HUES48 (cell line): ENCODE data around the gene CHAC1.

Experiments
- H3K27ac ChIP-seq: one replicate; pipeline ENCODE4 v1.7.0; 2013; ENCODE audit warnings: low read depth, low read length, inconsistent platforms
- H3K27me3 ChIP-seq: 2 replicates; pipeline ENCODE4 v1.6.1; 2013; ENCODE audit warnings: mild to moderate bottlenecking, low read length; ENCODE audit not compliant: control insufficient read depth, insufficient read depth
- H3K36me3 ChIP-seq: 2 replicates; pipeline ENCODE4 v1.6.1; 2013; ENCODE audit warnings: low read length; ENCODE audit not compliant: control insufficient read depth, insufficient read depth
- H3K4me1 ChIP-seq: 2 replicates; pipeline ENCODE4 v1.6.1; 2013; ENCODE audit warnings: mild to moderate bottlenecking, low read length; ENCODE audit not compliant: control insufficient read depth, insufficient read depth
- H3K4me3 ChIP-seq: 2 replicates; pipeline ENCODE4 v1.5.1; 2013; ENCODE audit warnings: mild to moderate bottlenecking, low read depth, low read length
- H3K9ac ChIP-seq: 2 replicates; pipeline ENCODE4 v1.6.1; 2013; ENCODE audit warnings: mild to moderate bottlenecking, low read depth, low read length, moderate library complexity
- H3K9me3 ChIP-seq: 2 replicates; pipeline ENCODE4 v1.6.1; 2013; ENCODE audit warnings: low read length; ENCODE audit not compliant: control insufficient read depth, insufficient read depth

The CHAC1 gene

DNA sequence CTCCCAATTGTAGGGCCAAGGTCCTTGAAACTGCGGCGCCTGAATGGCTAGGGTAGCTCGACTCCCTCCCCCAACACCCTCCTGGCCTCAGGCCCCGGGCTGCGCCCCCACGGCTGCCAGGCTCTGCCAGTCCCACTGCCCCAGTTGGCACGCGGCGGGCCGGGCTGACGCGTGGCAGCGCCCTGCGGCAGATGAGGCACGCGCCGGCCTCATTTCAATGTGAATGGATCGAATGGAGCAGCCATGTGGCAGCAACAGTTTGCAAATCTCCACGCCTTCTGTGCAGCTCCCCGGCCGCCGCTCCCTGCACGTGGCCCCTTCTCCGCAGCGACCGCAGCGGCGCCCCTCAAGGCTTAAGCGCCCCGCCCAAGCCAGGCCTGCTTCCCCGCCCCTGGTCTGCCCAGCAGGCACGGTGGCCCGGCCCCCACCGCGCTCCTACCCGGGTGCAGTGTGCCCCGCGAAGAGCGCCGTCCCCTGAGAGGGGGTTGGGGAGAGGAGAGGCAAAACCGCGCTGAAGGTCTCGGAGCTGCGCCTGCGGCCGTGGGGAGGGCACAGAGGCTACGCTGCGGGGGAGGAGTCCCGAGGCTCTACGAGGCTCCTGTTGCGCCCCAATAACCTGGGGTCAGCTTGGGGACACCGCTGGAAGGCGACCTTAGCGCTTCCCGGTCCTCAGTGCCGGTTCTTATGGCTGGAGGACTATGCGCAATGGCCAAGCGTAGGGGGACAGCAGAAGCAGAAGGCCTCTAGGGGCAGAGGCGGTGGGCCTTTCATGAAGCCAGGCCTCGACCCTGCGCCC, 27.2 kb upstream of the CHAC1 start:
- Histone ChIP-seq H3K36me3 (no peaks in the 10 kb centered on the region), H3K27me3 (peaks cover 93% of the 10 kb centered on the region), H3K9me3 (no peaks in the 10 kb centered on the region), H3K27ac (no peak overlapping the region), H3K4me3 (peak overlapping the region; percentile 61), H3K9ac (no peak overlapping the region), H3K4me1 (peaks cover 27% of the 10 kb centered on the region)

GRCh38 chr15:40926659-40927494, 26.4 kb upstream of the CHAC1 start:
- H3K36me3 ChIP-seq: no peaks in the 10 kb centered on the region
- H3K27ac ChIP-seq: no peak overlapping the region
- no peak overlapping the region for H3K9ac ChIP-seq
- H3K4me1 ChIP-seq: peaks cover 27% of the 10 kb centered on the region
- no peaks in the 10 kb centered on the region for H3K9me3 ChIP-seq
- H3K4me3 ChIP-seq: peak overlapping the region; percentile 61
- peaks cover 98% of the 10 kb centered on the region for H3K27me3 ChIP-seq

DNA sequence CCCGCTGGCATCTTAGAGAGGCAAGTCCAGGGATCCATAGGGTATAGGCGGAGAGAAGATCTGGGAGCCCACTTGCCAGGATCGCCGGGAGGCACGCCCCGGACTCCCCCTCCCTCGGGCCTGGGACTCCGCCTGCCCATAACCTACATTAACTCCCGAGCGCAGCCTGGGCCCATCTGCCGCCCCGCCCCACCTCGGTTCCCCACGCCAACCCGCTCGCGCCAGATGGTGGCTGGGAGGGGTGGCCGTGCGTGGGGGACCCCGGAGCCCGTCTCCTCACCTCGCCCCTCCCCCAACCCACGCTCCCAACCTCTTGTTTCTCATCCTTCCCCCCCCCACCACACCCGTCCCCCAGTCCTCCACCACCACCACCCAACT, 25.8 kb upstream of the CHAC1 start:
- H3K27me3 ChIP-seq: peaks cover 98% of the 10 kb centered on the region
- H3K9ac ChIP-seq: no peak overlapping the region
- H3K4me1 ChIP-seq: peaks cover 27% of the 10 kb centered on the region
- H3K4me3 ChIP-seq: peak overlapping the region; percentile 61; the same call in 1 of the 2 replicates
- no peaks in the 10 kb centered on the region for H3K36me3 ChIP-seq
- H3K9me3 ChIP-seq: no peaks in the 10 kb centered on the region
- H3K27ac ChIP-seq: no peak overlapping the region

- H3K4me1 ChIP-seq: peaks cover 27% of the 10 kb centered on the region
- H3K27me3 ChIP-seq: peaks cover 98% of the 10 kb centered on the region
- H3K36me3 ChIP-seq: no peaks in the 10 kb centered on the region
- peak overlapping the region; percentile 64 for H3K4me3 ChIP-seq
- no peaks in the 10 kb centered on the region for H3K9me3 ChIP-seq
- H3K9ac ChIP-seq: no peak overlapping the region
- H3K27ac ChIP-seq: no peak overlapping the region
Observed at GRCh38 chr15:40927873-40928806, 25.1 kb upstream of the CHAC1 start.

DNA sequence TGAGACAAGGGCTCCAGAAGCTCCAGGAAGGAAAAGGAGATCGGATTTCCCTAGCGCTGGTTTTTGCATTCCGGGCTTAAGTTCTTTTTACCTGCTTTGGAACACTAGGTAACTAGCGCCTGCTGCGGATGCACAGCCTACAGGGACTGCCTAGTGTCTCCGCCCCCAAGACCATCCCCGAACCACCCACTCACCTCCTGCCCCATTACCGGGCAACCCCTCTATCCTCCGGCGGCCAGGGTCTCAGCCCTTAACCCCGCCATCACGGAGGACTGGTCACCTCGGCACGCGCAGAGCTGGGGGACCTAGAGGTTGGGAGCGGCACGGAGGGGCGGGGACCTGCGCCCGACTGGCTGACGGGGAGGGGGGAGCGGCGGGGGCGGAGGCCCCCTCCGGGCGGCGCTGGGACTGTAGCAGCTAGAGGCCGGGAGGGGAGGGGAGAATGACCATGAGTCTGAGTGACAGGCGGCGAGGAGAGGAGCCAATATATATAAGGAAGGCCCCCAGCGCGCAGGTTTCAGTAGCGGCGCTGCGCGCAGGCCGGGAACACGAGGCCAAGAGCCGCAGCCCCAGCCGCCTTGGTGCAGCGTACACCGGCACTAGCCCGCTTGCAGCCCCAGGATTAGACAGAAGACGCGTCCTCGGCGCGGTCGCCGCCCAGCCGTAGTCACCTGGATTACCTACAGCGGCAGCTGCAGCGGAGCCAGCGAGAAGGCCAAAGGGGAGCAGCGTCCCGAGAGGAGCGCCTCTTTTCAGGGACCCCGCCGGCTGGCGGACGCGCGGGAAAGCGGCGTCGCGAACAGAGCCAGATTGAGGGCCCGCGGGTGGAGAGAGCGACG, 24.2 kb upstream of the CHAC1 start, which contains the start of gene DLL4:
Gene DLL4 (plus strand): TSS at position 520 of the 839 bp plus-strand sequence. CDS start 329 bp downstream, outside the sequence.
- H3K4me1 ChIP-seq: peaks cover 27% of the 10 kb centered on the region
- H3K36me3 ChIP-seq: no peaks in the 10 kb centered on the region
- H3K27me3 ChIP-seq: peaks cover 93% of the 10 kb centered on the region

GRCh38 chr15:40929660-40930429, 23.4 kb upstream of the CHAC1 start:
- peak overlapping the region; percentile 64 for H3K4me3 ChIP-seq
- no peak overlapping the region for H3K9ac ChIP-seq
- peaks cover 85% of the 10 kb centered on the region for H3K27me3 ChIP-seq
- H3K9me3 ChIP-seq: no peaks in the 10 kb centered on the region
- peaks cover 27% of the 10 kb centered on the region for H3K4me1 ChIP-seq
- H3K36me3 ChIP-seq: no peaks in the 10 kb centered on the region
- no peak overlapping the region for H3K27ac ChIP-seq

More for the DNA sequence above, 24.2 kb upstream of the CHAC1 start, which contains the start of gene DLL4:
- Histone ChIP-seq H3K4me3 (peak within 1 kb of the TSS; percentile 64), H3K9ac (no peak within 1 kb of the TSS), H3K27ac (no peak within 1 kb of the TSS), H3K9me3 (no peaks in the 10 kb centered on the region)

DNA sequence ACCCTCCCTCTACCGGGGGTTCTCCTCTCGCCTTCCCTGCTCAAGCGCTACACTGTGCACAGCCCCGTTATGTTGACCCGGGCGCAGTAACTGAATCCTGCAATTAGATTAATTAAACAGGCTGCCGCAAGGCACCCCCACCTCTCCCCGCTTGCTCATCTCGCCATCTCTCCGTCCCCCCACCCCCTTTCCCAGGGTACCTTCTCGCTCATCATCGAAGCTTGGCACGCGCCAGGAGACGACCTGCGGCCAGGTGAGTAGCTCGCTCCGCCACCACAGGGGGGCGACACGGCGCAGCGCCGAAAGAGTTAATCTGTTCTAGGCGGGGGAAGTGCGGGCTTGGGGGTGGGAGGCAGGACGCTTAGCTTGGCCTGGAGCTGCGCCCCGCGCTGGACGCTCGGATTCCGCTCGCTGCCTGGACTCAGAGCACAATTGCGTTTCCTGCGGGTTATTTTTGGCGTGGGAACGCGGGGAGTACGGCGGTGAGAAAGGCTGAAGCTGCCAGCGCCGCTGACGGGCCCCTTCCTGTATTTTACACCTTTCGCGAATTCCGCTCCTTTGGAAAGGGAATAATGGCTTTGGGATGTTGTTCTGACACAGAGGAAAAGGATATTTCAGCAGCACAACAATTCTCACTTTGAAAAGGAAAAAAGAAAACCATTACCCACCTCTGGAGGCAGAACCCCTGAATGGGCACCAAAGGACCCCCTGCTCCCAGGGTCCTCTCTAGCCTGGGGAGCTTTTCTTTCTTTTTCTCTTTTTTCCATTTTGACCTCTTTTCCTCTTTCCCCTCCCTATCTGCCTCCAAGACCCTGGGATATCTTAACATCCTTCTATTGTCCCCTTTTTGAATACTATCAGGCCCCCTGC, 22.6 kb upstream of the CHAC1 start:
- no peaks in the 10 kb centered on the region for H3K9me3 ChIP-seq
- no peaks in the 10 kb centered on the region for H3K36me3 ChIP-seq
- no peak overlapping the region for H3K9ac ChIP-seq
- peak overlapping the region; percentile 64 for H3K4me3 ChIP-seq
- H3K27me3 ChIP-seq: peaks cover 77% of the 10 kb centered on the region
- H3K4me1 ChIP-seq: peaks cover 23% of the 10 kb centered on the region
- H3K27ac ChIP-seq: no peak overlapping the region

- peaks cover 69% of the 10 kb centered on the region for H3K27me3 ChIP-seq
Observed at GRCh38 chr15:40931300-40932142, 21.8 kb upstream of the CHAC1 start.

More at GRCh38 chr15:40931300-40932142, 21.8 kb upstream of the CHAC1 start:
- no peaks in the 10 kb centered on the region for H3K9me3 ChIP-seq
- H3K4me1 ChIP-seq: peaks cover 16% of the 10 kb centered on the region
- H3K27ac ChIP-seq: no peak overlapping the region
- no peaks in the 10 kb centered on the region for H3K36me3 ChIP-seq
- H3K9ac ChIP-seq: no peak overlapping the region
- H3K4me3 ChIP-seq: no peak overlapping the region
